HepG2 (cell line): ENCODE results near the gene MIA3. TPM values are rescaled to one million over a fixed set of nuclear protein-coding genes. Genes with fewer than 3 reads are reported as not detected.

Experiments used
- BORCS8-MEF2B ChIP-seq: sonication (generic); formaldehyde crosslinking; IDR thresholded peaks from 2 replicates; pipeline ENCODE4 v1.8.0; 2022; ENCODE audit warnings: mild to moderate bottlenecking, missing genetic modification reagents
- E2F5 ChIP-seq: sonication (generic); formaldehyde crosslinking; conservative IDR thresholded peaks from 2 replicates; pipeline ENCODE4 v1.4.0; 2020; ENCODE audit warnings: missing genetic modification reagents
- FIP1L1 ChIP-seq: fragments of 200-400 bp; formaldehyde crosslinking; IDR thresholded peaks from 2 replicates; pipeline ENCODE4 v1.6.1; 2018; ENCODE audit warnings: low read depth, mild to moderate bottlenecking, low read length, moderate library complexity, borderline replicate concordance; ENCODE audit not compliant: insufficient read depth
- FOXA1 ChIP-seq, 2 experiments: fragments of 450-650 bp in 1 of 2; sonication (generic) in 1 of 2; formaldehyde crosslinking in 1 of 2; IDR thresholded peaks; 2 replicates each; pipeline versions ENCODE4 v1.4.0 to v1.6.1; 2016 to 2020; ENCODE audit warnings: missing genetic modification reagents in 1 of 2
- HNRNPUL1 ChIP-seq: fragments of 200-400 bp; formaldehyde crosslinking; IDR thresholded peaks from 2 replicates; pipeline ENCODE4 v1.6.1; 2017; ENCODE audit warnings: low read depth, mild to moderate bottlenecking, low read length, moderate library complexity
- MBD4 ChIP-seq: IDR thresholded peaks from 2 replicates; pipeline ENCODE4 v1.6.1; 2012; ENCODE audit warnings: low read length, inconsistent platforms, borderline replicate concordance
- MEF2D ChIP-seq: sonication (generic); formaldehyde crosslinking; IDR thresholded peaks from 2 replicates; pipeline ENCODE4 v1.5.1; 2020; ENCODE audit warnings: mild to moderate bottlenecking, missing genetic modification reagents
- MTA1 ChIP-seq: sonication (generic); formaldehyde crosslinking; IDR thresholded peaks from 2 replicates; pipeline ENCODE4 v1.4.0; 2020; ENCODE audit warnings: missing genetic modification reagents, mild to moderate bottlenecking, borderline replicate concordance
- MXD4 ChIP-seq: IDR thresholded peaks from 2 replicates; pipeline ENCODE4 v1.6.1; 2016; ENCODE audit warnings: mild to moderate bottlenecking, missing biosample characterization, missing genetic modification reagents
- POLR2AphosphoS2 ChIP-seq: IDR thresholded peaks from 2 replicates; pipeline ENCODE4 v1.6.1; 2011; ENCODE audit warnings: low read depth, low read length, improper control_type of control experiment
- REST ChIP-seq, 2 experiments: IDR thresholded peaks; 2 replicates each; pipeline ENCODE4 v1.6.1; 2011 to 2012; ENCODE audit warnings: low read length in 2 of 2, borderline replicate concordance in 1 of 2, low read depth in 1 of 2, mild to moderate bottlenecking in 1 of 2, moderate library complexity in 1 of 2
- RFX1 ChIP-seq: fragments of 450-650 bp; IDR thresholded peaks from 2 replicates; pipeline ENCODE4 v1.6.1; 2017
- SNAPC4 ChIP-seq: sonication (generic); formaldehyde crosslinking; IDR thresholded peaks from 2 replicates; pipeline ENCODE4 v1.4.0; 2020; ENCODE audit warnings: mild to moderate bottlenecking, missing genetic modification reagents
- TMF1 ChIP-seq: sonication (generic); formaldehyde crosslinking; IDR thresholded peaks from 2 replicates; pipeline ENCODE4 v1.8.1; 2022; ENCODE audit warnings: low read depth, missing genetic modification reagents
- ZNF280B ChIP-seq: sonication (generic); formaldehyde crosslinking; IDR thresholded peaks from 2 replicates; pipeline ENCODE4 v1.5.0; 2020; ENCODE audit warnings: missing genetic modification reagents, mild to moderate bottlenecking, borderline replicate concordance
- ZNF589 ChIP-seq: sonication (generic); formaldehyde crosslinking; conservative IDR thresholded peaks from 2 replicates; pipeline ENCODE4 v1.8.0; 2022; ENCODE audit warnings: mild to moderate bottlenecking, moderate library complexity, missing genetic modification reagents
- ZNF737 ChIP-seq: sonication (generic); formaldehyde crosslinking; IDR thresholded peaks from 2 replicates; pipeline ENCODE4 v1.5.0; 2020; ENCODE audit warnings: missing genetic modification reagents, mild to moderate bottlenecking, borderline replicate concordance
- polyA plus RNA-seq, 8 experiments: library from polyadenylated mRNA; depleted of rRNA in 3 of 8; stranded (reverse) in 7 of 8; unstranded in 1 of 8; fragments of >200 nt; fragmentation: Illumina TruSeq in 4 of 8; extraction: Trizol in 4 of 8; gene quantifications; 2 replicates each; pipeline versions ENCODE4 v1.2.1 to v1.2.3, GENCODE V29; 2011 to 2016; ENCODE audit warnings: low read depth in 4 of 8, missing spikeins in 1 of 8, mixed read lengths in 1 of 8; ENCODE audit not compliant: insufficient read depth in 1 of 8
- total RNA-seq, 5 experiments: library from RNA; depleted of rRNA; stranded (reverse); fragments of >200 nt; fragmentation: Illumina TruSeq; extraction: Trizol; gene quantifications; 2 replicates each; pipeline ENCODE4 v1.2.3, GENCODE V29; 2016; ENCODE audit warnings: low read depth in 1 of 5

MIA3 gene
- total and polyA plus RNA-seq, 2 of the 13 experiments (the other 11 are each of a cell fraction or from before 2014, with no cell fraction given), result 45.6 to 48.7 TPM

- TF ChIP-seq POLR2AphosphoS2 (peak; percentile 82; the same call in 1 of the 2 replicates), FOXA1 (IDR thresholded peaks at IDR 0.05) (no peak), FOXA1 (CRISPR knock-in tag; IDR thresholded peaks at IDR 0.05) (peak; percentile 81), MTA1 (no peak), FIP1L1 (no peak), BORCS8-MEF2B (CRISPR knock-in tag) (no peak), ZNF589 (CRISPR knock-in tag) (0 out of 2 replicates have a peak, but pooled peaks have one; percentile 7), MXD4 (CRISPR knock-in tag) (no peak), SNAPC4 (0 out of 2 replicates have a peak, but pooled peaks have one; percentile 1), REST (IDR thresholded peaks at IDR 0.05; ENCODE audit: borderline replicate concordance in 1 of 2, low read depth in 1 of 2, low read length in 2 of 2) (no peak), HNRNPUL1 (no peak), RFX1 (no peak), E2F5 (CRISPR knock-in tag) (no peak), ZNF280B (CRISPR knock-in tag) (no peak), TMF1 (CRISPR knock-in tag) (no peak), MBD4 (no peak), ZNF737 (CRISPR knock-in tag) (no peak), MEF2D (peak; percentile 86)
Measured at GRCh38 chr1:222713091-222713961, 95.4 kb downstream of the MIA3 start (continued).
